GM19035 (cell line): ENCODE data around the gene PJA2.

Experiments
- ATAC-seq: cut with Tn5 transposase; IDR thresholded peaks from one replicate; pipeline ENCODE4 v1.9.1; 2021; ENCODE audit not compliant: unreplicated experiment

The PJA2 gene

DNA sequence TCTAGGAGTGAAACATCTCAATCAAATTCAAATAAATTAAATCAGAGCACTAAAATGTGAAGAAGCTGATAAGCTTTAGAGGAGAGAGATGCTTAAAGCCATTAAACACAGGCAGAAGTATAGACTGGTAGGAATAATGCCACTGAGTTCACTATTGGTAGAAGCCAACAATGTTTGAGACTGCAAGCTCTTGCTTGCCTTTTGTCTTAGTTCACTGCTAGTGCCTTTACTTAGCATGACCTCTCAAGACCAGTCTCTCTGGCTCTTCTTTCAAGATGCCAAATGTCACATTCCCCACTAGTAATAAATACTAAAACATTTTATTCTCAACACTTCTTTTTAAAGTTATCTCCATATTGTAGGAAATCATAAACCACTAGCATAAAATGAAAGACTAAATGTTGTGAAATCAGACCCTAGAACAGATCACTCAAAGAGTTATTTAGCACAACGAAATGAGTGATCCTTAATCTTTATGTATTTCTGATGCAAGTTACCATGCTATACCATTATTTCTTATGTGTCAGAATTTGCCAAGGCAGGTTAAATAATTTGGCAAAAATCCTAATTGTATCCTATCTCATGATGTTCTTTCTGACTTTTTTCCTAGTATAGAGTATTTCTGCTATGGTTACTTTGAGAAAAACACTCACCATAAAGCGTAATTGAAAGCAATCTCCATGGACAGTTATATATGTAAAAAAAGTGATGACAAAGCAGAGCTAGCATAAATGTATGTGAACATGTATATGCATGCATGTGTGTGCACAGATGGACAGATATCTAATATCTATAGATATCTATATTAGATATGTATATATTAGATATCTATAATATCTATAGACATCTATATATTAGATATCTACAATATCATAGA, 57.5 kb downstream of the PJA2 start:
- no peak for ATAC-seq

DNA sequence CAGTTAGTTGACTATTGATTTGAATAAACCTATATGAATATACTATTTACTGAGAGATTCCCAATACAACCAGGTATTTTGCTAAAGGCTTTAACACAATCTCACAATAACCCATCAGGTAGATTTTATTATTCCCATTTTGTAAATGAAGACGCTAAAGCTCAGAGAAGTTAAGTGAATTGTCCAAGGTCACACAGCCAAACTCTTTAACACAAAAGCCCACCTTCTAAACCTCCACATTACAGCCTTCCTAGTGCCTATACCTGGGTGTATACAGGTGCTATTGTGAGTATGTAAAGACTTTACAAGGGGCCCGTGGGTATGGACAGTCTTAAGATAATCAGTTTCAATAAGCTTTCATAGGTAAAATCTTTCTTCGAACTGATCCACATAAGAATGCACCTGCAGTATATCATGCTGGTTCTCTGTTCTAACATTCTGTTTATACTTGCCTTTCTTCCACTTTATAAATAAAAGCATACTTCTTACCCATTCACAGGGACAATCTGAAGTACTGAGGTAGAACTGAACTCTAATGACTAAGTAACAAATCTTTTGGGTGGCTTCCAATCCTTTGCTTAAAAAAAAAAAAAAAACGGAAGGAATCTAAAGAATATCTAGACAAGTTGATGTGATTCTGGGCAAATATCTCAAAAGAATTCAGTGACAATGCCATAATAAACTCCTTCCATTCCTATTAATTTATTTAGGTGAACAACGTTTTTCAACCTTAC, 59.1 kb downstream of the PJA2 start:
- ATAC-seq = no peak

DNA sequence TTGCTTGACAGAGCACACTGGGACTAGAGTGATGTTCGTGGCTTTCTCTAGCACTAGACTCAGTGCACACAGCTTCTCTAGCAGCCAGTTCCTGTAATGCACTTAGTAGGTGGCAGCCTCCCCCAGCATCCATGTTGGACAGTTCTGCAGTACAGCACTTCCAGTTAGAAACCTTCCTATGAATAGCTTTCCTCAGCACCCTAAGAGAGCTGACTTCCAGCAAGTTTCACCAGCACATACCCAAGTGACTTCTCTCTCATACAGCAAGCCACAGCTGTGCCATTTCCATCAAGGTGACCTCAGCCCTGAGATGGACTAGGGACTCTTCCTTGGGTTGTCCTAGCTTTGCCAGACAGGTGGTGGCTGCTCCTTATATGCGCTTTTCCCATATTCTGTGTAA, 60.4 kb downstream of the PJA2 start:
- no peak for ATAC-seq

DNA sequence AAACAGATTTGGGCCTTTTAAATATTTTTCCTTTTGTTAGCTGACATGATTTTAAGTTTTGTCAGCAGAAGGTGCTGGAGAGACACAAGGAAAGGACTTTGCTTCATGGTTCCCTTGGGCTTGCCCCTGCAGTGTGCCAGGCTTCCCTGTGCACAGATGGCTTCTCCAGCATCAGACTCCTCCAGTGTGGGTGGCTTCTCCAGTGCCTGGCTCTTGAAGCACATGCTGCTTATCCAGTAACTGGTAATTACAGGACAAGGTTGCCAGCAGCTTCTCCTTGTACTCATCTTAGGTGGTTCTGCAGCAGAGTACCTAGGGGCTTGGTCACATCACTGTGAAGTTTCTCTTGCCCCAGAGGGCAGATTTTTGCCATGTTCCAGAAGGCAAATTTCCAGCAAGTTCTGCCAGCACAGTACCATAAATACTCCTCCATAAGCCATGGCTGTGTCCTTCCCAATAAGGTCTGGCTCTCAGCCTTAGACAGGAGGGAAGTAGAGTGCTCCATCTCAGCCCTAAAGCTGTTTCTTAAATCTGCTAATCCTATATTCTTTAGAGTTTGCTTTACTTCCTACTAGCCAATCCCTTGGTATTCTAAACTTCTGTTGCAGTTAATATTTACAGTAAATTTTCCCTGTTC, 62.4 kb downstream of the PJA2 start:
- ATAC-seq = no peak

DNA sequence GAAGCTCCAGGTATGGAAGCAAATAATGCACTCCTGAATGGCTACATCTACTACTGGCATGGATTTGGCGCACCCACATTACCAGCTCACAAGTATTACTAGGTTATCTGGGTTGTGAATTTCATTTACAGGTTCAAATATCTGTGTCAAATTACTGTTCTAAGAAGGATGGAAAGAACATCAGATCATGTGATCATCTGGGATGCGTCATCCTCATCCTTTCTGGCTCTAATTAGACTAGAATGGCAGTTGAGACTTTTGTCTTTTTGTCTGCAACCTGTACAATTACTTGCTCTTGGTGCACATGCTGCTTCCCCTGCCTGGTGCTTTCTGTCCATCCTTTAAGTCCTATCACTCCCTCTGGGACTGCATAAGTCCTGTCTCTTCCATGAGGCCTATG, 64.1 kb downstream of the PJA2 start:
- ATAC-seq = no peak

DNA sequence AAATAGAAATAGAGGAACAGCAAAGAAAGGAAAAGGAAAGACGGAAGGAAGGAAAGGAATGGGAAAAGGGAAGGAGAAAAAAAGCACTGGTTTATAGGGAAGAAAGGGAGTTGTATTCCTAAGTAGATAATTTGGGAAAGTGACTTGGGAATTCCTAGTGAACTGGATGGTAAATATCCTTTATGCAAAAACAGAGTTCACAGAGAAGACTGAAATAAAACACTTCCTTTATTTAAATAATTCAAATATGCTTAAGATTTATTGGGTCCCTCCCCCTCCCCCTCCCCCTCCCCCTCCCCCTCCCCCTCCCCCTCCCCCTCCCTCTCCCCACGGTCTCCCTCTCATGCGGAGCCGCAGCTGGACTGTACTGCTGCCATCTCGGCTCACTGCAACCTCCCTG, 69.4 kb downstream of the PJA2 start:
- no peak for ATAC-seq

DNA sequence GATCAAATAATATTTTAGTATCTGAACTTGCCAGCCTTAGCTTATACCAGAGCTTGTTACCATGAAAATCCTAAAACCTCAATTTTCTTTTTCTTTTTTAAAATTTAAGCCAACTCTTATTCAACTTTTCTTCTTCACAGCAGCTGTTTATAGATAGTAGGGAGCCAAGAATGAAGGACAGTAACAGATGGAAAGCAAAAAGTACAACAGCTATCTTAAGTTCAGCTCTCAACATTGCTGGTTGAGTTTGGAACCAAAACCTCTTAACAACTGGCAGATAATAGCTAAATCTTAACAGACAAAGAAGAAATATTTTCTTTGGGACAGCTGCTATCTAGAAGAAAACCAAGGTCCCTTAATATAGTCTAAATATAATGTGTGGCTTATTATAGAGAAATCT, 74.7 kb downstream of the PJA2 start:
- ATAC-seq = no peak

DNA sequence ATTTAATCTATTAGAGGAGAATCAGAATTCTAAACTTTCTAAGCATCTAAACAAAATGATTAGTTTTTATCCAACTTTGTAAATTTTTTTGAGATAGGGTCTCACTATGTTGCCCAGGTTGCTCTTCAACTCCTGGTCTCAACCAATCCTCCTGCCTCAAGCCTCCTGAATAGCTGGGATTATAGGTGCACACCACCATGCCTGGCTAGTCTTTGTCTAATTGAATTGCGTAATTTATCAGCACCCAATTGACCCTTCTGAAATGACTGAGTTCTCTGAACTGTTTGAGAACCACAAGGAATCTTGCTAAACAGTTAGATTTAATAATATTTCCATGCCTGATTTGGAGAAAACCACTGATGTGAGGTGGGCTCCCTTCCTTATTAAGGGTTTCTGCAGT, 75.7 kb downstream of the PJA2 start:
- no peak for ATAC-seq

DNA sequence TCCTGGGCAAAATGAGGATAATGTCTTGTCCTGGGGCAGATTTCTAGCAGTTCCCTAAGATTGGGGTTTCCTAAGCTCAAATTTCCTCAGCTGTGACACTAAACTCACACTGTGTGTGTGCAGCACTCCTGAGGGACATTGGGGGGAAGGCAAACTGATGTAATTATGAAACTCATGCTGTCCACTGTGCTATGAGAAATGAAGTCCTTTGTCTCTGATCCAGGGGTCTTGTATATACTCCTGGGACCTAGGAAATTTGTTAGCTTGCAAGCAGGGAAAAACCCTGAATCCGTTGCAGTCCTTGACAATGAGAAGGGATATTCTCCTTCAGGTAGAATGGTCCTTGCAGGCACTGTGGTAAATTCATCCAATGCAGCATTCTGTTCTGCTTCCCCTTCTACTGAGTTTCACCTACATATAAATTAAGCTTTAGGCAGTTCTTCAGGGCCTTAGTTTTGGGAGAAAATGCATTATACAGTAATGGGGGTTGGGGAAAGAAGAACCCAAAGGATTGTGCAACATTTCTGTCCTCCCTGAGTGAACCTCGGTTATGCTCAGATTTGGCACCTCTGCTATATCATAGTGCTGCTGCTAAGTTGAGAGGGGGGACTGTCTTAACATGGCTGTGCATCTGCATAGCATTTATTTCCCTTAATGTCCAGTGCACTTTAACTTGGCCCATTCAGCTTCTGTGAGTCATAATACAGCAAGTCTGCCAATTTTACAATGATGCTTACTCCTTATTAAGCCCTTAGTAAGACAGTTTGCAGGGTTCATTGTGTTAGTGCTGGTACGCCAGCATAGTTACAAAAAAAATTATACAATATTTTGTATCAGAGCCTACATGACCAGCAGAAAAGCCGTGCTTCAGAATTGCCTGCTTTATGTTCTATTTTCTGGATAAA, 80.2 kb downstream of the PJA2 start:
- no peak for ATAC-seq

DNA sequence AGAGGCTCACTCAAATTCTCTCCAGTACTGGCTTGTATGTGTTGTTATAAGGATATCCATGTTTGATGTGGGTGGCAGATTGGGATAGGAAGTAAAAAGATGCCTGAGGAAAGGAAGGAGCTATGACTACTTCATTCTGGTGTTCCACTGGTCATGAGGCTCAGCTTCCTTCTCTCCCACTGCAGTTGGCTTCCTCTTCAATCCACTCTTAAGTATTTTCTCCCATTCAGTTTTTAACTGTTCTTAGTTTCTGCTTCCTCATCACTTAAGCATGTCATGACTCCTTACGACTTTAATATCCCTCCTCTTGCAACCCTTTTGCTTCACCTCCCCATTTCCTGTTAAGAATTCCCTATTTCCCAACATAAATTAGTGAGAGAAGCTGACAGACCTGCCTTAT, 81.1 kb downstream of the PJA2 start:
- no peak for ATAC-seq

DNA sequence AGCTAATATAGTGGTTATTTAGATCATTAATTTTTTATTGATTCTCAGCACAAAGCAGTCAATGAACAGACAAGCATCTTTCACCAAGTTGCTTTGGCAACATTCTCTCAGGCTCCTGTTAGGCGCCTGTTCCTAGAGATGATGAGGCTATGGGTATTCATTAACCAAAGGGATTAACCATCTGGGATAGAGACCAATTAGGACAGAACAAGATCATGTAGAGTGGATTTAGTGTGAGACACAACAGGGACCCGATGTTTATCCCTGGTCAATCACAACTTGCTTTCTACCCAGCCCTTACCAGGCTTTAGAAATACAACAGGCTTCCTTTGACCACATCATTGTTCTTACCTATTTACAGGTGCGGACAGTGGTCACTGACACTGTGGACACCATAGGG, 82.2 kb downstream of the PJA2 start:
- no peak for ATAC-seq

DNA sequence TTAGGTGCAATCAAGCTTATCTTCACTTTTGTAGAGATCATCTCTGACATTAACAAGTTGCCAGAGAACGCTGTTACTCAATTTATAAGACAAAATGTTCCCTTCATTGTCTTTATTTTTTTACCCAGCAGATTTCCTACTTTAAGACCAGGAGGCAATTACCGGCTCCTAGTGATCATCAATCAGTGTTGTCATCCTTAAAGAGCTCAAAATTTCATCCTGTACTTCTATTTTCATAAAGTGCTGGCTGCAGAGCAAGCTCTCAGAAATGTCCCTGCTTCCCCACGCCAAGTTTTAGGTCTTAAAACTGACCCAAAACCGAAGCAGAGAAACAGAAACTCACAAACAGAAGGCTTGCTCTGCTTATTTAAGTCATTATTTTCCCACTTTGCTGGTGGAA, 82.9 kb downstream of the PJA2 start:
- no peak for ATAC-seq

DNA sequence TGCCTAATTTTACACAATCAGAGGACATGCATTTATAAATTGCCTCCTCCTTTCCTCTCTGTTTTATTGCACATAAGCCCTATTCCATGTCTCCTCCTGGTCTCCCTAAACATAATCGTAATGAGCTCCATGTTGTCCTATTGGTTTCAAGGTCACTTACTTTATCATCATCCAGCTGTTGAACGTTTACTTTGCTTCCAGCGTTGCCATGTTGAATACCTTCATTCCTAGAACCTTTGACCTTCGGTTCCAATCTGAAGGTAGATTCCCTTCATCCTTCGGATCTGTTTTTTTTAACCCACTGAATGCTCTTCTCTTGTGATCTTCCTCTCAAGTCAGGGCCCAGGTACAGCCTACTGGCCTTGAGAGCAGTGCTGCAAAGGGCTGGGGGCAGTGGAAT, 84.3 kb downstream of the PJA2 start:
- ATAC-seq = no peak

DNA sequence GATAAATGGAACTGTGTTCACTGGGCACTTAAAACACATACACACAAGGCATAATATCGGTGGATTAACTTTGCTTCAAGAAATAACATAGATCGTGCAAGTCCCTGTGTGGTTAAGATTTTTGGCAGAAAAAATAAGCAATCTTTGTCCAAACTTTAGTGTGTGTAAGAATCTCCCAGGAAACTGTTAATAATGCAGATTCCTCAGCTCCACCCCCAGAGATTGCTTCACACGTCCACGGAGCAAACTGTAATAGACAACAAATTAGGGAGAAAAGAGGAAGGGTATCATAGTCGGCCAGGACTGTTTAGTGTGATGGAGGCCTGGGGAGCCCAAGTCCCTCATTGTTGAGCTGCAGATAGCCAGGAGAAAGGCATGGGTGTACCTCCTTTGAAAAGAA, 84.8 kb downstream of the PJA2 start:
- no peak for ATAC-seq

DNA sequence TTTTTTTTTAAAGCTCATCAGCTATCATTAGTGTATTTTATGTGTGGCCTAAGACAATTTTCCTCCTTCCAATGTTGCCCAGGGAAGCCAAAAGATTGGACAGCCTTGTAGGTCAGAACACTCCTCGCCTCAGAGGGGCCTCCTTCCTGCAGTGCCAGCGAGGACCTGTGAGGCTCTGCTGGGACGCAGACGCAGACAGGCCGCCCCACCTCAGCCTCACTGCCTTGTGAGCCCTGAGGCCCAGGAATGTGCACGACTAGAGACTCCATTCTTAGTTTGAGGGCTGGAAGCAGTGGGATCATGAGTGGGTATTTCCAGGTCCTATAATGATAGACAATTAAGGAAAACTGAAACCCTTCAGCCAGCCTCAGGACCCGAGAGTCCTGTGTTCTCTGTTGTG, 85.4 kb downstream of the PJA2 start:
- no peak for ATAC-seq

DNA sequence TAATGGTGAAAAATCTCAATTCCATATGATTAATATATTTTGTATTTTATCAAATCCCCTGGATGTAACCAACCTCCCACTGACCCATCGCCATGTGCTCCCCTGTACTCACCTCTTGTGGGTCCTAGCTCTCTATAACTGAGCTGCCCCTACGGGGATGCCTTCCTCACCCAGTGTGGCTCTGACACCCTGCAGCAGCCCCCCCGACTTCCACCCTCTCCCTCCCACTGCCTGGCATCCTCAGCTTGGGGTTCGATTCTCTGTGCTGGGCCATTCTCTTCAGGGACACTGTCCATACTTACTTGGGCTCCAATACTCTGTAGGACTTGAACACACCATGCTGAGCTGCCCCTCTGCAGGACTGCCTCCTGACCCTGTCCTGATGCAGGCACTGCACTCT, 87.1 kb downstream of the PJA2 start:
- ATAC-seq = no peak

DNA sequence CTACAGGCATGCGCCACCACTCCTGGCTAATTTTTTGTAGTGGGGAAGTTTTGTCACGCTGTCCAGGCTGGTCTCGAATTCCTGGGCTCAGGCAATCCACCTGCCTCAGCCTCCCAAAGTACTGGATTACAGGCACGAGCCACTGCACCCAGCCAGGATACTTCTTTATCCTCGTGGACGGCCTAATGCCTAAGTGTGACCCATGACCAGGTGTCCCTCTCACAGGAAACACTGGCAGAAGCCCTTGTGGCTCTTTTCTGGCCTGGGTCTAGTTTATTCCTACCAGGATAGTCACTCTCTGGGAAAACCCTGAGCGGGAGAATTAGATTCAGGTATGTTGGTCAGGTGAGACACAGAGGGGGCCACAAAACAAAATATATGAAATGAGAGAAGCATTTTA, 90.4 kb downstream of the PJA2 start:
- ATAC-seq = no peak

DNA sequence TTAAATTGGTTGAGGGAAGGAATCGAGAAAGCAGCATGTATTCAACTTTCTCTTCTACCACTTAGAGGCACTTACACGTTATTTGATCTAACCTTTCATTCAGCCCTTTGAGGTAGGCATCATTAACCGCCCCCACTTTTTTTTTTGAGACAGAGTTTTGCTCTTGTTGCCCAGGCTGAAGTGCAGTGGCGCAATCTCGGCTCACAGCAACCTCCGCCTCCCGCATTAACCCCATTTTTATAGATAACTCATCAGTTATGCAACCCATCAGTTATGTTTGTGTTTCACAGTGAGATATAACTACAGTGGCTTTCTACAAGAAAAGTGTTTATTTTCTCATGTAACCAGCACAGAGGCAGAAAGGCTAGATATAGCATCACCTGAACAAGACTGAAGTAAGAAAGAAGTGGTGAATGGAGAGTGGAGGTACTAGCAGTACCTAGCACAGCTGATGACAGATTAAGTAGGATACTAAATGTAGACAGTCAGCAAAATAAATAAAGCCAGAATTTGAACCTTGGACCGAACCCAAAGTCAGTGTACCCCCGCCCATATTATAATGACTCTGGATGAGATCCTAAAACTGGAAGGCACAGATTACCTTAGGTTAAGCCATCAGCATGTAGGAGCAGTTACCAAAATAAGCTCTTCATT, 91.2 kb downstream of the PJA2 start:
- no peak for ATAC-seq

DNA sequence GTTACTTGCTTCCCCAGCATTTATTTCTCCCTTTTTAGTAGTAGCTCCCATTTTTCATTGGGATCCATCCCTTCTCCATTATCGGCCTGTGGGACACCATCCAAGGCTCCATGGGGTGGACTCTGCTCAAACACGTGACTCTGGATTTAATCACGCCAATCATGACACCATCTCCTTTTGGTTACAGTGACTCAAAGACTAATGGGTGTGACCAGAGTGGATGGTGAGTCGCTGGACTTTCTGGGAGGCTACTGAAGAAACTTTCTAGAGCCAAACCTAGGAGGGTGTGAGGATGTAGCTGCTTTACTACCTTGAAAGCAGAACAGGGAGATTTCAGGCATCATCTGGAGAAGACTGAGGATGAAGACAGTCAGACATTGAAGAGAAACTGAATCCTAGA, 93.1 kb downstream of the PJA2 start:
- no peak for ATAC-seq

DNA sequence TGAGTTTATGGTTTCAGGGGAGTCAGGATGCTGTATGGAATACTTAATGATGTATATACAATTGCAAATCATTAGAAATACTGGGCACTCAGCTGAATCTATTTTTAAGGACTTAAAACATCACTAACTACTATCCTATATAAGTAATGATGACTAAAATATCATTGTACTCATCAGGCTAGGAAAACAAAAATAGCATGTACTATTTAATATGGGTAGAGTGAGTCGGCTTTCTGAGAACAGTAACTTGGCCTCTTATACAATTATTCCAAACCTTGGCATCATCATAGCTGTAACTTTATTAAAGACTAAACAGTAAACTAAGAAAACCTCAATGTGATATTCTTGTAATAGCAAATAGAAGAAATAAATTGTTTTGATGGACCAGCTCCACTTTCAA, 94.5 kb downstream of the PJA2 start:
- no peak for ATAC-seq

DNA sequence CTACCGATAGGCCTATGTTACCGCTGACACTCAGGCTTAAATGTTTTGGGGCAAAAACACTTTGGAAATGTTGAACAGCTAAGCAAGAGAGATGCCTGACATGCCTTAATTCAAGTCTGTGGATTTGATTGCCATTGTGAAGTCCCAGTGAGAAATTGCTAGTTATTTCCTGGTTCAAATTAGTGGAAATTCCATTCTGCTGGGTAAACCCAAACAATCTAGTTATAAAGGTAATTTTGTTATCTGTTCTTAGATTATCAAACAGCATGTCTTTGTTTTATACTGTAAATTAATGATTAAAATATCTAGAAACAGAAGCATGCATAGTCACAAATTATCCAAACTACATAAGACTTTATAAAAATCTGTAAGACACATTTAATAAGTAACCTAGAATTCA, 96.6 kb downstream of the PJA2 start:
- ATAC-seq = no peak
